ENCODE measurements around the gene PDZRN4.

Gene PDZRN4

DNA sequence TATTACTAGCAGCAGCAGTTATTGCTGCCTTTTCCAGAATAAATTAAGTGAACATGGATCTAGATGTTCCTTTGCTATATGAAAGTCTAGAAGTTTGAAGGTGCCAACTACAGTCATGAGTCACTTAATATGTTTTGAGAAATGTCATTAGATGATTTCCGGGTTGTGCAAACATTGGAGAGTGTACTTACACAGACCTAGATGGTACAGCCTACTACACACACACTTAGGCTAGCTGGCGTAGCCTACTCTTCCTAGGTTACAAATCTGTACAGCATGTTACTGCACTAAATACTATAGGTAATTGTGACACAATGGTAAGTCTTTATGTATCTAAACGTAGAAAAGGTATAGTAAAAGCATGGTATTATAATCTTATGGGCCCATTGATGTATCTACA is 368.1 kb downstream of the PDZRN4 start:
- no peak for TF ChIP-seq CTCF (IDR thresholded peaks at IDR 0.05)

- no peak for TF ChIP-seq CTCF (IDR thresholded peaks at IDR 0.05)
These were observed 369.2 kb downstream of the PDZRN4 start for GRCh38 chr12:41557344-41557743.

- TF ChIP-seq CTCF (IDR thresholded peaks at IDR 0.05): no peak
These were observed 370.6 kb downstream of the PDZRN4 start for GRCh38 chr12:41558671-41559070.

DNA sequence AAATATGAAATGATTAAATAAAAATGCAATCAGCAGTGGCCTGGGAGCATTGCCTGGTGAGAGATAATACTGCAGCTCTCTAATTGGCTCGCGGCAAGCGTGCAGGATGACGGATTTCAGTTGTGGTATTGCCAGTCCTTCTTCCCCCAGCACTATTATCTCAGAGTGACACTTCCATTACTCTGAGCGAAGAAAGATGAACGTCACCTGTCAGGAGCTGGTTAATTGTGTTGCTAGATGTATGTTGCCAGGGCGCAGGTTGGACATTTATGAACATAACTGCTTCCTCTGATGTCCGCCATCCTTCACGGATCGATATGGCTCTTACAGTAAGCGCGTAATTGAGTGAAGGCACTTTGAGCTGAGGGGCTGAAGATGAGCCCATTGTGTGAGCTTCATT is 374.9 kb downstream of the PDZRN4 start:
- no peak for TF ChIP-seq CTCF (IDR thresholded peaks at IDR 0.05)

- peak; percentile 39 for TF ChIP-seq CTCF (IDR thresholded peaks at IDR 0.05)
These were observed 376.7 kb downstream of the PDZRN4 start for GRCh38 chr12:41564816-41565215.

DNA sequence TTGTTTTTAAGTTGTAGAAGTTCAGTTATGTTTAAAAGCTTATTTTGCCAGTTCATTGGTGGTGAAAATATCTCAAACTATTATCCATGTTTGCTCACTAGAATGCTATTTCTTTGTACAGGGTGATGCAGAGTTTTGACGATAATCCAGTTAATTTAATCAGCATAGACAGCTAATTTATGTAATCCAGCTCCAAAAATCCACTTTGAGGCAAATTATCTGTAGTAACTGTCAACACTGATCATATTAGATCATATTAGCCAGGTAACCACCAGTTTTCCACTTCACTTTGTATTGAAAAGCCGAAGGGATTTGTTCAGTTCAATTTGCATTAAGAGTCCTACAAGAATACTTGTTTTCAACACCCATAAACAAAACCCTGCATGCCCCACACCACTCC is 378.6 kb downstream of the PDZRN4 start:
- TF ChIP-seq CTCF (IDR thresholded peaks at IDR 0.05): no peak

DNA sequence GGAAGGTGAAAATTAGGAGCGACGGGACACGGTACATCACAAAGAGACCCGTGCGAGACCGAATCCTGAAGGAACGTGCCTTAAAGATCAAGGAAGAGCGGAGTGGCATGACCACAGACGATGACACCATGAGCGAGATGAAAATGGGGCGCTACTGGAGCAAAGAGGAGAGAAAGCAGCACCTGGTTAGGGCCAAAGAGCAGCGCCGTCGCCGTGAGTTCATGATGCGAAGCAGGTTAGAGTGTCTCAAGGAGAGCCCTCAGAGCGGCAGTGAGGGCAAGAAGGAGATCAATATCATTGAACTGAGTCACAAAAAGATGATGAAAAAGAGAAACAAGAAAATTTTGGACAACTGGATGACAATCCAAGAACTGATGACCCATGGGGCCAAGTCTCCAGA is 385.3 kb downstream of the PDZRN4 start:
- TF ChIP-seq CTCF (IDR thresholded peaks at IDR 0.05): no peak

DNA sequence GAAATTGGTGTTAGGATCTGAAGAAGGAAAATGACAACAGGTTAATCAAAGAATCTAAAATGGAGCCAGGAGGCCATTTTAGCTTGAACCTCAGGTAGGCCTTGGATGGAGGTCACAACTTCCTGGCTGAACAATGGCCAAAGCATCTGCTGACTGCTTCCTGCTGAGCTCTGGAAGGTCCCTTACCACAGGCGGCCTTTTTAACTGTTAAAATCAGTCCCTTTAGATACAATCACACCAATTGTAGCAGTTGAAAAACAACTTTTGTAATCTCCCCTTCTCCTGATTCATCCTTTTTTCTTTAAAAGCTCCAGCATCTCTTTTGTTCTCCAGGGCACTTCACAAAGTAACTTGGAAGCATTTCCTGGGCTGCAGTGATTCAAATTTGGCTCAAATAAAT is 388.8 kb downstream of the PDZRN4 start:
- TF ChIP-seq CTCF (IDR thresholded peaks at IDR 0.05): no peak

All from LNCAP (cell line).